Activated T-cell treated with anti-CD3 and anti-CD28 coated beads for 24 hours (primary cell): ENCODE measurements around the gene DUS2.
A peak's percentile ranks its signal among the peaks of the same experiment; 100 is the strongest.
"Not testable (repeated sequence)": the region's sequence is repeated elsewhere in the genome, so short reads cannot be mapped to it uniquely, and the experiment has no call there.

Experiments
- DNase-seq: peaks from one replicate; pipeline ENCODE4 v3.0.0-alpha.2; 2020; ENCODE audit warnings: low read depth

Gene DUS2

DNA sequence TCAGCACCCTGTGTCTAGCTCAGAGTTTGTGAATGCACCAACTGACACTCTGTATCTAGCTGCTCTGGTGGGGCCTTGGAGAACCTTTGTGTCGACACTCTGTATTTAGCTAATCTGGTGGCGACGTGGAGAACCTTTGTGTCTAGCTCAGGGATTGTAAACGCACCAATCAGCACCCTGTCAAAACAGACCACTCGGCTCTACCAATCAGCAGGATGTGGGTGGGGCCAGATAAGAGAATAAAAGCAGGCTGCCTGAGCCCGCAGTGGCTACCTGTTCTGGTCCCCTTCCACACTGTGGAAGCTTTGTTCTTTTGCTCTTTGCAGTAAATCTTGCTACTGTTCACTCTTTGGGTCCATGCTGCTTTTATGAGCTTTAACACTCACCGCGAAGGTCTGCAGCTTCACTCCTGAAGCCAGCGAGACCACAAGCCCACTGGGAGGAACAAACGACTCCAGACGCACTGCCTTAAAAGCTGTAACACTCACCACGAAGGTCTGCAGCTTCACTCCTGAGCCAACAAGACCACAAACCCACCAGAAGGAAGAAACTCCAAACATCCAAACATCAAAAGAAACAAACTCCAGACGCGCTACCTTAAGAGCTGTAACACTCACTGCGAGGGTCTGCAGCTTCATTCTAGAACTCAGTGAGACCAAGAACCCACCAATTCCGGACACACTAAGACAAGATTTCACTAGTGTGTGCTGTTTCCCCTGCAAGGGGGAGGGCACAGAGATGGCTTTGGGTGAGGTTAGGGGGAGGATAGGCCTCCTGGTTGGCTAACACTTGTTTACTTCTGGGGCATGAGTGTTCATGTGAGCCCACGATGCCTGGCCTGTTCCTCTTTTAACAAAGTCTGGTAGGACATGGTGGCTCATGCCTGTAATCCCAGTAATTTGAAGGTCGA is 24.1 kb upstream of the DUS2 start, which contains the start of gene DPEP2:
TSS of gene DPEP2 (minus strand) at position 706 of the 910 bp plus-strand sequence. CDS start 6,272 bp downstream, outside the sequence.
- DNase-seq: not testable (repeated sequence)

- no peak for DNase-seq
These were observed 23.1 kb upstream of the DUS2 start for GRCh38 chr16:67999985-68000384.

GRCh38 chr16:68000450-68000849 is 22.6 kb upstream of the DUS2 start:
- DNase-seq: no peak

GRCh38 chr16:68003031-68003430 is 20.1 kb upstream of the DUS2 start:
- DNase-seq: no peak

DNA sequence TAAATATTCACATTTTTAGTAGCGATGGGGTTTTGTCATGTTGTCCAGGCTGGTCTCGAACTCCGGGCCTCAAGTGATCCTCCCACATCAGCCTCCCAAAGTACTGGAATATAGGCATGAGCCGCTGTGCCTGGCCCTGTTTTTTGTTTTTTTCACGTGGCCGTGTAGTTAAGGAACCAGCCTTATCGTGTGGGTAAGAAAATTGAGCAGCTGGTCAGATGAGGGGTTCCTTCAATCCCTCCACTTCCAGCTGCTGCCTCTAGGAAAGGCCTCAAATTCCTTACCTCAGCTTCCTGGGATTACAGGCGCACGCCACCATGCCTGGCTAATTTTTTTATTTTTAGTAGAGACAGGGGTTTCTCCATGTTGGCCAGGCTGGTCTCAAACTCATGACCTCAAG is 17.9 kb upstream of the DUS2 start:
- no peak for DNase-seq

DNA sequence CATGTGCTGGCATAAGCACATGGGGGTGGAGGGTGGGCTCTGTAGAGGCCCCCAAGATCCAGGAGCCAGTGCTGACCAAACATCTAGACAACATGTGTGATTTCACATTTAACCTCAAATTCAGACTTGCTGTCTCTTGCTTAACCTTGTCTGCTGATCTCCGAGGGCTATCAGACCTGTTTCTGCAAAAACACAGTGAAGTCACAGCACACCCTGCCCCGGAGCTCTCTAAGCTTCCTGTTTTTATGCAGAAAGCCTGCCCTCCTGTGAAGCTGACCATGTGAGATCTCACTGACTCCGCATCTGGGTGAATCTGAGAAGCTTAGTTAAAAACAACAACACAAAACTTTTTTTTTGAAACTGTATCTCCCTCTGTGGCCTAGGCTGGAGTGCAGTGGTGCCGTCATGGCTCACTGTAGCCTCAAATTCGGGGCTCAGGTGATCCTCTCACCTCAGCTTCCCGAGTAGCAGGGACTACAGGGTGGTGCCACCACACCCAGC is 17.2 kb upstream of the DUS2 start:
- DNase-seq: no peak

DNA sequence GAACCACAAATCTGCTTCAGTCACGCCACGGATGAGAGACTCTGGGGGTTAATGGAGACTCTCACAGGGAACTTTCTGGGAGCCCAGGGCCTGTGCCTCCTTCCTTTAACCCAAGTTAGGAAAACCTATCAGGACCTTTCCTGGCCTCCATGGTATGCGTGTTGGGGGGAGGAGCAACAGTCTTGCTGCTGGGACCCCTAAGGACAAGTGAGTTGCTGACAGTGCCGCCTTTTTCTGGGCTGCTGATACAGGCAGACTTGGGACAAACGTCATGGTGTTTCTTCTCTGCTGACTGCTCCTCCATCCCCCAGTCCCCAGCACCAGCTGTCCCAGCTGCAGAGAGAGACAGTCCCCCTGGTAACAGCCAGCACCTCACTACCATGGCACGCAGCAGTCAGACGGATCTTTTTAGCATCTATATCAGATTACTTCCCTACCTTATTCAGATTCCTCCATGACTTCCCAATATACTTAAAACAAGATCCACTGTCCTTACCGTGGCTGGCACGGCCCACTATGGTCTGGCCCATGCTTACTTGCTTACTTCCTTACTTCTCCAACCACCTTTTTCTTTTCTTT is 13.8 kb upstream of the DUS2 start:
- no peak for DNase-seq

DNA sequence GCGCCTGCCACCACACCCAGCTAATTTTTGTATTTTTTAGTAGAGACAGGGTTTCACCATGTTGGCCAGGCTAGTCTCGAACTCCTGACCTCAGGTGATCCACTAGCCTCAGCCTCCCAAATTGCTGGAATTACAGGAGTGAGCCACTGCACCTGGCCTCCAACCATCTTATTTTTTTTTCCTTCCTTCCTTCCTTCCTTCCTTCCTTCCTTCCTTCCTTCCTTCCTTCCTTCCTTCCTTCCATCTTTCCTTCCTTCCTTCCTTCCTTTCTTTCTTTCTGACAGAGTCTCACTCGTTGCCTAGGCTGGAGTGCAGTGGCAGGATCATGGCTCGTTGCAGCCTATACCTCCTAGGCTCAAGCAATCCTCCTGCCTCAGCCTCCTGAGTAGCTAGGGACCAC is 13.2 kb upstream of the DUS2 start:
- not testable (repeated sequence) for DNase-seq

DNA sequence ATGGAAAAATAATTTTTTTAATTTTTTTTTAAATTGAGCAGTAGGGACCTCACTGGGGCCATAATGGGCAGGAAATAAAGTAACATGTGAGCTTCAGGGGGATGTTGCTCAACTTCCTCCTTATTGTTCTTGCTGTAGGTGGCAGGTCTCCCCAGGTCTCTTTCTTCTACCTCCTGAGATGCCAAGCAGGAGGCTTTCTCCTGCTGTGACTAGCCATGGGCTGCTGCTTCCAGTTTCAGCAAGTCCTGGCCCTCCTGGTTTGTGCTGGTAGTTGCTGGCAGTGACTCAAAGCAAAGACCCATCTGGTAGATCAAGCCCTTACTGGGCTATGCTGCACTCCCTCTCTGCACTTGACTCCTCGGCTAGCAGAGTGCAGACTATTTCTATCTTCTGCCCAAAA is 9.6 kb upstream of the DUS2 start:
- DNase-seq: no peak

DNA sequence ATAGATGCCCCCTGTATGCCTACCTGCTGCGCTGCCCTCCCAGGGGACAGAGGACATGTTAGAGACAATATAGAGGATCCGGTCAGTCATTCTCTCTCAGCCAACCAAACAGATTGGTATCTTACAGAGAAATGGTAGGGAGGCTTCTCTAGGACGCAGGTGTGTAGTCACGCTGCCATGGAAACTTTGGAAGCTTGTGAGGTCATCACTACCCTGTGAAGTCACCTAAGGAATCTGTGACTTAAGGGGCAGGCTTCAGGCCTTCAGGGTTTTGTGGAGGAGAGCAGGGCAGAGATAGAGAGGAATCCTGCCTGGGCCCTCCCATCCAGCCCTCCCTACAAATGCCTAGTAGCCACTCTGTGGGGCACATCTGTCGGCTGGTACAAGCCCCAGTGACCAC is 7.4 kb upstream of the DUS2 start, which contains the start of gene DPEP2NB:
TSS of gene DPEP2NB (minus strand) at position 231 of the 400 bp plus-strand sequence. CDS start at position 90, 141 bp downstream.
- no peak for DNase-seq

GRCh38 chr16:68019167-68019680 is 3.9 kb upstream of the DUS2 start:
- DNase-seq: no peak

GRCh38 chr16:68021490-68021889 is 1.6 kb upstream of the DUS2 start:
- DNase-seq: no peak

GRCh38 chr16:68022278-68022727 is 781 bp upstream of the DUS2 start:
- no peak for DNase-seq

- DNase-seq: no peak
These were observed 5.9 kb downstream of the DUS2 start for GRCh38 chr16:68028996-68029395.

DNA sequence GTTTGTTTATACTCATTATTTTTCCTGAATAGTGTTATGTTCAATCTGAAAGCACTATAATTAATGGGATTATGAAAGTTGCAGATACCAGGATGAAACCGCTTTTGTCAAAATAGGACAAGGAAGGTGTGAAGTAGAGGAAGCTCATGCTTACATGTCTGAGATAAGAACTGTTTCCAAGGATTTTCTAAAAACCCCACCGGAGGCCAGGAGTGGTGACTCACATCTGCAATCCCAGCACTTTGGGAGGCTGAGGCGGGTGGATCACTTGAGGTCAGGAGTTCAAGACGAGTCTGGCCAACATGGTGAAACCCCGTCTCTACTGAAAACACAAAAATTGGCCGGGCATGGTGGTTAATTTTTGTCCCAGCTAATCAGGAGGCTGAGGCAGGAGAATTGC is 7.0 kb downstream of the DUS2 start:
- DNase-seq: not testable (repeated sequence)

GRCh38 chr16:68031951-68032350 is 8.9 kb downstream of the DUS2 start:
- no peak for DNase-seq

DNA sequence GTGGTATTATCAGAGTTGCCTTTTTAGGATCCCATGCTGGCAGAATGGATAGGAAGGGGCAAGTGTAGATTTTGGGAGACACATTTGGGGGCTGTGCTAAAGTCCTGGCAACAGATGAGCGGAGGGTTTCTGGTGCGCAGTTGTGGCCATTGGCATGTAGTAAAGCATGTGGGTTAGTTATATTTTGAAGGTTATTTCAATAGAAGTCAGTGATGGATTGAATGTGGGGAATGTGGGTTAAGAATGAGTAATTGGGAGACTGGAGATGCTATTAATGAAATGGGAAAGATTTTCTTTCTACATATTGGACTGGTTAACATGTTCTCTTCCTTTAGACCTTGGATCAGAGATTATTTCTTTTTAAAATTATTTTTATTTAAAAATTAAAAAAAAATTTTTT is 10.0 kb downstream of the DUS2 start:
- DNase-seq: no peak

- DNase-seq: no peak
These were observed 12.1 kb downstream of the DUS2 start for GRCh38 chr16:68035227-68035626.

- no peak for DNase-seq
These were observed 14.9 kb downstream of the DUS2 start for GRCh38 chr16:68037841-68038597.

DNA sequence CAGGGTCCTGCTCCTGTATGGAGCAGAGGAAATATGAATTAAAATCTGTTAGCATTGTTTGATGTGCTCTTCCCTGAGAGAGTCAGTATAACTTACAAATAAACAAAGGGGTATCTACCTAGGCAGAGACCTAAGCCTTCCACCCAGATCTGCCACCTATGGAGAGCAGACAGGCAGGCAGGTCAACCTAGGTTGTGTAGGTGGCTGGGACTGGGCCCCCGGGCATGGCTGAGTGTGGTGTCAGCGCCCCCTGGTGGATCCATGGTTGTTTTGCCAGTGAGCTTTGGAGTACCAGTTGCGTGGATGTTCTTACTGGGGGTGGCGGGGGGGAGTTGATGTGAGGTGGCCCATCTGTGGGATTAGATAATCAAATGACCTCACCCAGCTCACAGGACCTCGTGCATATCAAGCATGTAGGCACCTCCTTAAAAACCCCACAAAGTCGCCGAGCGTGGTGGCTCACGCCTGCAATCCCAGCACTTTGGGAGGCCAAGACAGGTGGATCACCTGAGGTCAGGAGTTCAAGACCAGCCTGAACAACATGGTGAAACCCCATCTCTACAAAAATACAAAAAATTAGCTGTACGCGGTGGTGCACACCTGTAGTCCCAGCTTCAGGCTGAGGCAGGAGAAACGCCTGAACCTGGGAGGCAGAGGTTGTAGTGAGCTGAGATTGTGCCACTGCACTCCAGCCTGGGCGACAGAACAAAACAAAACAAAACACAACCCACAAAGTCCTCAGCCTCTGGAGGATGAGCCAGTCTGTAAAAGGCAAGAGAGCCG is 17.6 kb downstream of the DUS2 start:
- DNase-seq: peak; percentile 83

- DNase-seq: no peak
These were observed 18.7 kb downstream of the DUS2 start for GRCh38 chr16:68041783-68042182.
